IPS-18c (cell line): ENCODE measurements around the gene TMEM38A.

Experiments
- H3K4me3 ChIP-seq: 2 replicates; pipeline ENCODE4 v1.7.0; 2013; ENCODE audit warnings: low read depth, mild to moderate bottlenecking, low read length, moderate library complexity; ENCODE audit not compliant: insufficient read depth
- H3K9me3 ChIP-seq: one replicate; pipeline ENCODE4 v1.6.1; 2013; ENCODE audit warnings: mild to moderate bottlenecking, low read length, moderate library complexity; ENCODE audit not compliant: control insufficient read depth, insufficient read depth

TMEM38A gene

GRCh38 chr19:16660763-16661479 is at the start of gene TMEM38A:
Gene TMEM38A (plus strand): TSS chr19:16661139. CDS start chr19:16661218, 79 bp downstream.
- H3K9me3 ChIP-seq: no peaks in the 10 kb centered on the region

GRCh38 chr19:16612636-16613035 is 48.3 kb upstream of the TMEM38A start:
- no peaks in the 10 kb centered on the region for H3K9me3 ChIP-seq
- no peak overlapping the region for H3K4me3 ChIP-seq

More at GRCh38 chr19:16660763-16661479, at the start of gene TMEM38A:
- H3K4me3 ChIP-seq: peak within 1 kb of the TSS; percentile 99

GRCh38 chr19:16613841-16614240 is 47.1 kb upstream of the TMEM38A start:
- Histone ChIP-seq H3K4me3 (no peak overlapping the region), H3K9me3 (no peaks in the 10 kb centered on the region)

- Histone ChIP-seq H3K4me3 (no peak overlapping the region), H3K9me3 (no peaks in the 10 kb centered on the region)
Measured at GRCh38 chr19:16614941-16615340, 46.0 kb upstream of the TMEM38A start.

GRCh38 chr19:16615808-16616207 is 45.1 kb upstream of the TMEM38A start:
- no peaks in the 10 kb centered on the region for H3K9me3 ChIP-seq
- H3K4me3 ChIP-seq: no peak overlapping the region

GRCh38 chr19:16618248-16618647 is 42.7 kb upstream of the TMEM38A start:
- no peaks in the 10 kb centered on the region for H3K9me3 ChIP-seq
- no peak overlapping the region; the same call in 1 of the 2 replicates for H3K4me3 ChIP-seq

- Histone ChIP-seq H3K4me3 (no peak overlapping the region), H3K9me3 (no peaks in the 10 kb centered on the region)
Measured at GRCh38 chr19:16619457-16619856, 41.5 kb upstream of the TMEM38A start.

- no peaks in the 10 kb centered on the region for H3K9me3 ChIP-seq
- H3K4me3 ChIP-seq: no peak overlapping the region
Measured at GRCh38 chr19:16620018-16620417, 40.9 kb upstream of the TMEM38A start.

- H3K9me3 ChIP-seq: no peaks in the 10 kb centered on the region
- H3K4me3 ChIP-seq: no peak overlapping the region
Measured at GRCh38 chr19:16620584-16620983, 40.4 kb upstream of the TMEM38A start.

- no peaks in the 10 kb centered on the region for H3K9me3 ChIP-seq
- no peak overlapping the region for H3K4me3 ChIP-seq
Measured at GRCh38 chr19:16621165-16621800, 39.7 kb upstream of the TMEM38A start.

GRCh38 chr19:16623066-16623465 is 37.9 kb upstream of the TMEM38A start:
- Histone ChIP-seq H3K4me3 (no peak overlapping the region), H3K9me3 (no peaks in the 10 kb centered on the region)

- no peaks in the 10 kb centered on the region for H3K9me3 ChIP-seq
- H3K4me3 ChIP-seq: no peak overlapping the region
Measured at GRCh38 chr19:16623576-16623975, 37.4 kb upstream of the TMEM38A start.

- H3K4me3 ChIP-seq: no peak overlapping the region
- H3K9me3 ChIP-seq: no peaks in the 10 kb centered on the region
Measured at GRCh38 chr19:16624236-16624635, 36.7 kb upstream of the TMEM38A start.

- H3K4me3 ChIP-seq: no peak overlapping the region
- no peaks in the 10 kb centered on the region for H3K9me3 ChIP-seq
Measured at GRCh38 chr19:16625163-16625958, 35.6 kb upstream of the TMEM38A start.

- Histone ChIP-seq H3K4me3 (peak overlapping the region; percentile 84), H3K9me3 (no peaks in the 10 kb centered on the region)
Measured at GRCh38 chr19:16626796-16627192, 34.1 kb upstream of the TMEM38A start.

GRCh38 chr19:16627193-16627927 is 33.6 kb upstream of the TMEM38A start:
- Histone ChIP-seq H3K9me3 (no peaks in the 10 kb centered on the region), H3K4me3 (peak overlapping the region; percentile 84)

- Histone ChIP-seq H3K9me3 (no peaks in the 10 kb centered on the region), H3K4me3 (peak overlapping the region; percentile 84)
Measured at GRCh38 chr19:16627928-16628182, 33.1 kb upstream of the TMEM38A start.
